Kidney (tissue), 14 donors: Measurements from ENCODE around the gene DELE1. TPM values are rescaled to one million over a fixed set of nuclear protein-coding genes. Genes with fewer than 3 reads are reported as not detected.

Source experiments
- DNase-seq, 5 donors: peaks; one replicate each; pipeline ENCODE4 v3.0.0-alpha.2; 2013 to 2020
- FAIRE-seq: peaks from 2 replicates; lab custom pipeline; 2012; peaks lifted over from hg19 to GRCh38; lab: Jason Lieb, UNC
- H3K27ac ChIP-seq, 2 donors: one replicate each; pipeline ENCODE4 v1.7.0; 2013; ENCODE audit warnings: low read depth in 2 of 2, low read length in 2 of 2, inconsistent platforms in 1 of 2
- H3K27me3 ChIP-seq: one replicate; pipeline ENCODE4 v1.7.1; 2013; ENCODE audit warnings: low read length, inconsistent platforms; ENCODE audit not compliant: control insufficient read depth, insufficient read depth
- H3K36me3 ChIP-seq, 3 donors: one replicate each; pipeline versions ENCODE4 v1.7.0 to v1.7.1; 2013; ENCODE audit warnings: low read length in 3 of 3, control low read depth in 1 of 3, inconsistent platforms in 1 of 3; ENCODE audit not compliant: insufficient read depth in 3 of 3, control insufficient read depth in 2 of 3
- H3K4me1 ChIP-seq, 3 donors: one replicate each; pipeline versions ENCODE4 v1.7.0 to v1.7.1; 2013; ENCODE audit warnings: low read length in 3 of 3, inconsistent platforms in 1 of 3, low read depth in 1 of 3; ENCODE audit not compliant: control insufficient read depth in 2 of 3, insufficient read depth in 2 of 3
- H3K4me3 ChIP-seq, 3 donors: one replicate each; pipeline versions ENCODE4 v1.7.0 to v1.8.1; 2013; ENCODE audit warnings: low read length in 3 of 3, control low read depth in 1 of 3, inconsistent platforms in 1 of 3
- H3K9ac ChIP-seq, 3 donors: one replicate each; pipeline versions ENCODE4 v1.7.0 to v1.7.1; 2013; ENCODE audit warnings: low read length in 3 of 3, control low read depth in 1 of 3, inconsistent platforms in 1 of 3
- H3K9me3 ChIP-seq, 3 donors: one replicate each; pipeline versions ENCODE4 v1.7.0 to v1.7.1; 2013; ENCODE audit warnings: low read length in 3 of 3, control low read depth in 1 of 3, inconsistent platforms in 1 of 3; ENCODE audit not compliant: control insufficient read depth in 2 of 3, insufficient read depth in 1 of 3
- intact Hi-C: fragments of 100-400 bp; cut with DNase I; formaldehyde crosslinking; loops from one replicate; pipeline ENCODE4 v1.11.1; 2022
- polyA plus RNA-seq: library from polyadenylated mRNA; stranded (reverse); fragments of 350-450 nt; fragmentation: Illumina TruSeq; extraction: RNeasy Lipid Tissue Mini Kit (QIAGEN cat#74804); gene quantifications from one replicate; pipeline ENCODE4 v1.2.3, GENCODE V29; 2014; ENCODE audit warnings: low read depth, low replicate concordance; ENCODE audit not compliant: insufficient read depth
- total RNA-seq: library from RNA; stranded (reverse); fragmentation: NEBNext Ultra II Directional; extraction: Animal tissue kit (Norgen Biotek cat#: 25700); gene quantifications from one replicate; pipeline ENCODE4 v1.2.1, GENCODE V29; 2021
- TF ChIP-seq, protein P1 (sequence below): IDR thresholded peaks from 3 replicates; pipeline ENCODE4 v1.5.1; 2012; ENCODE audit warnings: mild to moderate bottlenecking, moderate library complexity, borderline replicate concordance; ENCODE audit not compliant: insufficient read depth; ENCODE audit errors: extremely low read depth
- donor health status: control.
- donor health status: control.
- donor health status: control.
- donor health status: control.
- donor health status: control.
- donor health status: DM: yes; HTN: yes; CAD: no.
- donor health status: Normal renal cell carcinoma (clear cell type).

The DELE1 gene
- total and polyA plus RNA-seq, 2 donors from 2014 or later = 67.7 to 82.3 TPM

GRCh38 chr5:141954194-141954593 lies 30.5 kb downstream of the DELE1 start:
- Histone ChIP-seq H3K27ac (no peak overlapping the region), H3K9me3 (no peaks in the 10 kb centered on the region), H3K4me3 (peak overlapping the region; percentile 18 to 57 (median 48)), H3K36me3 (no peaks in the 10 kb centered on the region), H3K9ac (no peak overlapping the region), H3K27me3 (no peaks in the 10 kb centered on the region), H3K4me1 (peaks cover 0 to 16% (median 0%) of the 10 kb centered on the region in 3 donors)
- intact Hi-C loops = loop anchor here (10.0 kb wide), 1 partner anchor 259 kb away; no protein-coding TSS in a partner anchor
- FAIRE-seq (no peak), DNase-seq (no peak)
- TF ChIP-seq, protein P1, sequence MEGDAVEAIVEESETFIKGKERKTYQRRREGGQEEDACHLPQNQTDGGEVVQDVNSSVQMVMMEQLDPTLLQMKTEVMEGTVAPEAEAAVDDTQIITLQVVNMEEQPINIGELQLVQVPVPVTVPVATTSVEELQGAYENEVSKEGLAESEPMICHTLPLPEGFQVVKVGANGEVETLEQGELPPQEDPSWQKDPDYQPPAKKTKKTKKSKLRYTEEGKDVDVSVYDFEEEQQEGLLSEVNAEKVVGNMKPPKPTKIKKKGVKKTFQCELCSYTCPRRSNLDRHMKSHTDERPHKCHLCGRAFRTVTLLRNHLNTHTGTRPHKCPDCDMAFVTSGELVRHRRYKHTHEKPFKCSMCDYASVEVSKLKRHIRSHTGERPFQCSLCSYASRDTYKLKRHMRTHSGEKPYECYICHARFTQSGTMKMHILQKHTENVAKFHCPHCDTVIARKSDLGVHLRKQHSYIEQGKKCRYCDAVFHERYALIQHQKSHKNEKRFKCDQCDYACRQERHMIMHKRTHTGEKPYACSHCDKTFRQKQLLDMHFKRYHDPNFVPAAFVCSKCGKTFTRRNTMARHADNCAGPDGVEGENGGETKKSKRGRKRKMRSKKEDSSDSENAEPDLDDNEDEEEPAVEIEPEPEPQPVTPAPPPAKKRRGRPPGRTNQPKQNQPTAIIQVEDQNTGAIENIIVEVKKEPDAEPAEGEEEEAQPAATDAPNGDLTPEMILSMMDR = no peak

DNA sequence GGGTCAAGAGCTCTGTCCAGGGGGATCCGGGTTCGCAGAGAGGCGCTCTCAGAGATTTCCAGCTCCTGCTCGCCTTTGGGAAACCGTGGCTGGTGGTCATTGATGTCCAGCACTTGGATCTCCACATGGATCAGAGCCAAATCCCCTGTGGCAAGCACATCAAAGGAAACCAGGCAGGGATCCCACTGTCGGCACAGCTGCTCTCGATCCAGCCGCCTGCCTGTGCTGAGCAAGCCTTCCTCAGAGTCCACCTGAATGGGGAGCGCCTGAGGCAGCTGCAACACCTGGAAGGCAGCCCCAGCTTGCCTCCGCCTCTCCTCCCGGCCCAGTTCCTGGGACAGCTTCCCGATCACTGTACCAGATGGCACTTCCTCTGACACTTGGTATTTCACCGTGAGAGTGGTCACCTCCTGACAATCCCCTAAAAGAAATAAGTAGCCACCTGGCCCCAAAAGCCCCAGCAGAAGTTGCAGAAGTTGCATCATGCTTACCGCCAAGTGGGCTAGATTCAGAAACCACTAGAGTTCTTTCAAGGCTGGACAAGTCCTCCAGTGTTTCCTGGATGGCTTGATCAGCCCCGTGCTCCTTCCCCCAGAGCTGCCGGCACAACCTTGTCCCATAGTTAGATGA lies 33.8 kb downstream of the DELE1 start:
- intact Hi-C loops = loop anchor here (10.0 kb wide), 1 partner anchor 263 kb away; no protein-coding TSS in a partner anchor
- Histone ChIP-seq H3K9me3 (no peaks in the 10 kb centered on the region), H3K4me1 (peaks cover 3 to 12% (median 4%) of the 10 kb centered on the region in 3 donors), H3K9ac (peak overlapping the region in 1 of 3 donors; percentile 22), H3K27ac (peak overlapping the region; percentile 5 to 39), H3K27me3 (no peaks in the 10 kb centered on the region), H3K4me3 (peak overlapping the region in 2 of 3 donors; percentile 53 to 57), H3K36me3 (no peaks in the 10 kb centered on the region)
- FAIRE-seq = no peak
- TF ChIP-seq, protein P1 = no peak
- DNase-seq = no peak

DNA sequence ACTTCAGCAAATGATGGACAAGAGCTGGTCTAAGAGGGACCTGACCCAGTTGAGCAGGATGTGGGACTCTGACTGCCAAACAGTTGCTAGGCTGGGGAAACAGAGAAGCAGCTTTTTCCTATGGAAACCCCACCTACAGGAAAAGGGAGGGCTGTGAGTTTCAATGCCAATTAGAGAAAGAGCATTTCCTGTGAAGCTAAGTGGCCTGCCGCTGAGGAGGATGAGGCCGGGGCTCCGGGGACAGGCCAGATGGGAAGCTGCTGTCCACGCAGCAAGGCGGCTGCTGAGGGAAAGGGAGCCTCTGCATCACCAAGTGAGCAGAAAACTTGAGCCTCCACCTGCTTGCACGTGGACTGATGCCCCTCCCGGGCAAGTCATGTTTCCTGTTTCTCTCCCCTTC lies 34.4 kb downstream of the DELE1 start, which contains the start of gene PCDH12:
PCDH12 (minus strand) TSS at position 90 of the 400 bp plus-strand sequence. CDS start 351 bp downstream, outside the sequence.
- peak within 1 kb of the TSS in 2 of 3 donors; percentile 53 to 57 for H3K4me3 ChIP-seq
- intact Hi-C loops = loop anchor here (10.0 kb wide), 1 partner anchor 263 kb away; no protein-coding TSS in a partner anchor
- H3K27me3 ChIP-seq = no peaks in the 10 kb centered on the region
- TF ChIP-seq, protein P1 = no peak
- H3K9me3 ChIP-seq = no peaks in the 10 kb centered on the region
- peaks cover 3 to 12% (median 4%) of the 10 kb centered on the region in 3 donors for H3K4me1 ChIP-seq
- H3K27ac ChIP-seq = peak within 1 kb of the TSS; percentile 26 to 39
- H3K36me3 ChIP-seq = no peaks in the 10 kb centered on the region
- FAIRE-seq (no peak), DNase-seq (peak in 4 of 5 donors; percentile 49 to 93 (median 74))
- peak within 1 kb of the TSS in 1 of 3 donors; percentile 22 for H3K9ac ChIP-seq
